LNCAP (cell line): Measurements from ENCODE around the gene FLACC1.

ENCODE experiments used
- CTCF ChIP-seq: fragments of 450-650 bp; IDR thresholded peaks from 2 replicates; pipeline ENCODE4 v1.5.1; 2017; ENCODE audit warnings: mild to moderate bottlenecking

The FLACC1 gene

DNA sequence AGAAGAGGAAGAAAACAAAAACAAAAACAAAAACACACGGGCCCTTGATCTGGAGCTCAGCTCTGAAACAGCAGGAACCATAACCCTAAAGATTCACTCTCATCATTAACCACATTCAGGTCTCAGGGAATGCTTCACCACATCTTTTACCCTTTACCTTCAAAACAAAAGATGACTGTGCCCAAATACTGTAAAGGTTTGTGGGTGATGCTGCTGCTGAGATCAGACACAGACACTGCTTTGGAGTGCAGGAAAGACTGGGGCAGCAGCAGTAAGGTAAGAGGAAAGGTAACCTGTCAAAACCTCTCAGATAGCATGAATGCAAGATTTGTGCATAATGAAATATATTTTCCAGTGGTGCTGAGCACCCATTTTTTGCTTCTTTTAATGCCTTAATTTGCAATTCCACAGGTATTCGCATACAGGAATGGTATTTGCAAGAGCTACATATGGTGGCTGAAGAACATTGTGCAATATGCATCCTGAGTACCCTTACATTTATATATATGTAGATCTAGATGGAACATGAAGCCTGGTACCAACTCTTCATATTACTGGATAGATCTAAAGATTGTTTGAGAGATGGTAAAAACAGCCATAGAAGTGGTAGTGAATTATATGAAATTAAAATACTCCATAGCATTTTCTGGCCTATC lies 4.1 kb upstream of the FLACC1 start:
- no peak for TF ChIP-seq CTCF

GRCh38 chr2:201360256-201360655 lies 3.1 kb upstream of the FLACC1 start:
- no peak for TF ChIP-seq CTCF

GRCh38 chr2:201358684-201359083 lies 1.5 kb upstream of the FLACC1 start:
- TF ChIP-seq CTCF, result no peak

DNA sequence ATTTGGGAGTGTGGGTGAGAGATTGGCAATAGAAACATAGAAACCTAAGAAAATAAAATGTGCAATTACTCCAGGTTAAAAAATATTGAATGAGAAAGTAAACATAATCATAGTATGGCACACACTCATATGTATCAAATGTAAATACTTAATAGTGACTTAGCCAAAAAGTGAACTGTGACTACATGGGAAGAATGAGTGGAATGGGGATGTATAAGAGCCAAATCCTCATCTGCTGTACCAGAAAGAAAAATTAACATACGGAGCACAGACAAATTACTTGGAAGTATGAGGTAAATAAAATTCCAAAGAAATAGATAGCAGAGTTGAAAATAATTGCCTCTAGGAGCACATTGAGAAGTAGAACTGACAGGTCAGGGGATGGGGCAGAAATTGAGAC lies 4.0 kb downstream of the FLACC1 start:
- TF ChIP-seq CTCF, result no peak

DNA sequence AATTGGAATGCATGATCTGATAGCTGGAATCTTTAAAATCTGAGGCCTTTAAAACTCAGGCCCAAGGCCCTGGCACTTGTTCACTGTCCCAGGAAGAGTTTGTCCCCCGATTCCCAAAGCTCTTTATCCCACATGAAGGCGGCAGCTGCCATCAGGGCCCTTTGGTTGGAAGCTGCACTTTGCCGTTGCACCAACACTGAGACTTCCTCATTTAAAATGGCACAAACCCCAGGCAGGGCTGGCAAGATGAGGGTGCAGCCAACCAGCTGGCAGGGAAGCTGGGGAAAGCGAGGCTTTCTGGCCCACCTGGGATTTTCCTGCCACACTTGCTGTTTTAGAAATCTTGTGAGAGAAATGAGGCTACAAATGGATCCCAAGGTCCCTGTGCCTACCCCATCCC lies 6.3 kb downstream of the FLACC1 start:
- no peak for TF ChIP-seq CTCF

- no peak for TF ChIP-seq CTCF
These were observed 7.5 kb downstream of the FLACC1 start for GRCh38 chr2:201349601-201350000.

DNA sequence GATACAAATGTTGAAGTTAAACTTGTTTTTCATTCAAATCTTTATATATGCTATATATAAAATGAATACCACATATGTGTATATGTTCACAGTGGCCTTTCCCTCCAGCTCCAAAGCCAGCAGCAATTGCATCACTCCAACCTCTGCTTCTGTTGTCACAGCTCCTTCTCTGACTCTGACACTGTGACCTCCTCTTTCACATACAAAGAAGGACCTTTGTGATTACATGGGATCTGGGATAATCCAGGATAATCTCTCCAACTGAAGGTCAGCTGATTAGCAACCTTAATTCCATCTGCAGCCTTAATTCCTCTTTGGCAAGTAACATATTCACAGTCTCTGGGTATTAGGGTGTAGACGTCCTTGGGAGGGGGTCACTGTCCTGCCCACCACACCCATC lies 8.4 kb downstream of the FLACC1 start:
- no peak for TF ChIP-seq CTCF

DNA sequence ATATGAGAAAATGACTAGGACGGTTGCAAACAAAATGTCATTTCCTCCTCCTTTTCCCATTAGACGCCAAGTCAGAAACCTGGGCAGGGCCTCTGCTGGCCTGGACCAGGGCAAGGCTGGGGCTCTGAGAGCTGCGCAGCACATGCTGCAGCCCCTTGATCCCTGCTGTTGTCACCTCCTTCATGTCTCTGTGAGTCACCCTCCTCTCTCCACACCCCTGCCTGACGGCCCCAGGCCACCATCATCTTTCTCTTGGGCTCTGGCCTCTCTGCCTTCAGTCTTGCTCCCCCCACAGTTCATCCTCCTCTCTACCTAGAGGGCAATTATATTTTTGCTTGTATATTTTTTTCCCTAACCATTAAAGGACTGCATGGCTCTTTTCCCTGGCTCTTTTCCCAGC lies 10.0 kb downstream of the FLACC1 start:
- no peak for TF ChIP-seq CTCF
